Measurements from ENCODE around the gene CRACR2A. TPM values are rescaled to one million over a fixed set of nuclear protein-coding genes. Genes with fewer than 3 reads are reported as not detected.
A peak's percentile ranks its signal among the peaks of the same experiment; 100 is the strongest.

CRACR2A gene
- total and polyA plus RNA-seq, 3 donors from 2014 or later: 3.1 to 5.0 (median 4.0) TPM

GRCh38 chr12:3753544-3754284, 805 bp upstream of the CRACR2A start:
- Histone ChIP-seq H3K36me3 (ENCODE audit: low read depth, missing control alignments) (no peaks in the 10 kb centered on the region), H3K9me3 (no peaks in the 10 kb centered on the region), H3K27ac (peak overlapping the region; percentile 61 to 90), H3K4me3 (peak overlapping the region; percentile 58 to 73), H3K4me1 (peaks cover 25% of the 10 kb centered on the region), H3K27me3 (no peaks in the 10 kb centered on the region)
- TF ChIP-seq POLR2A (IDR thresholded peaks at IDR 0.05) (no peak), CTCF (IDR thresholded peaks at IDR 0.05) (no peak)
- DNase-seq: peak; percentile 51
- 24 to 36% methylated on average over 9 of the region's 9 CpGs for WGBS, 2 donors
- intact Hi-C loops (cut with DNase I; ENCODE audit: low total_unique reads): no loop called here

GRCh38 chr12:3752096-3752709, 706 bp downstream of the CRACR2A start:
- no peak for TF ChIP-seq CTCF (IDR thresholded peaks at IDR 0.05)
- TF ChIP-seq POLR2A (IDR thresholded peaks at IDR 0.05): no peak
- no peaks in the 10 kb centered on the region for H3K27me3 ChIP-seq
- no peaks in the 10 kb centered on the region for H3K36me3 ChIP-seq (ENCODE audit: low read depth, missing control alignments)
- peak; percentile 33 for DNase-seq
- peaks cover 22% of the 10 kb centered on the region for H3K4me1 ChIP-seq
- WGBS, 2 donors: 18 to 19% methylated on average over 10 to 18 of the region's 18 CpGs
- peak overlapping the region in 1 of 2 donors; percentile 90 for H3K27ac ChIP-seq
- peak overlapping the region; percentile 58 to 73 for H3K4me3 ChIP-seq
- H3K9me3 ChIP-seq: no peaks in the 10 kb centered on the region
- intact Hi-C loops (cut with DNase I; ENCODE audit: low total_unique reads): no loop called here

GRCh38 chr12:3751151-3752095, 1.5 kb downstream of the CRACR2A start:
- 89 to 95% methylated on average over 15 of the region's 15 CpGs for WGBS, 2 donors
- H3K27me3 ChIP-seq: no peaks in the 10 kb centered on the region
- TF ChIP-seq POLR2A (IDR thresholded peaks at IDR 0.05): no peak
- TF ChIP-seq CTCF (IDR thresholded peaks at IDR 0.05): no peak
- DNase-seq: no peak
- intact Hi-C loops (cut with DNase I; ENCODE audit: low total_unique reads): no loop called here
- H3K4me3 ChIP-seq: no peak overlapping the region
- H3K27ac ChIP-seq: no peak overlapping the region
- H3K9me3 ChIP-seq: no peaks in the 10 kb centered on the region
- no peaks in the 10 kb centered on the region for H3K36me3 ChIP-seq (ENCODE audit: low read depth, missing control alignments)
- peaks cover 20% of the 10 kb centered on the region for H3K4me1 ChIP-seq

- no peak overlapping the region for H3K4me3 ChIP-seq
- no peaks in the 10 kb centered on the region for H3K27me3 ChIP-seq
- WGBS, 2 donors: 93% methylated on average over 3 of the region's 4 CpGs
- no peaks in the 10 kb centered on the region for H3K36me3 ChIP-seq (ENCODE audit: low read depth, missing control alignments)
- no peak for TF ChIP-seq CTCF (IDR thresholded peaks at IDR 0.05)
- no peaks in the 10 kb centered on the region for H3K9me3 ChIP-seq
- no peak overlapping the region for H3K27ac ChIP-seq
- peaks cover 20% of the 10 kb centered on the region for H3K4me1 ChIP-seq
- intact Hi-C loops (cut with DNase I; ENCODE audit: low total_unique reads): no loop called here
- no peak for DNase-seq
These were observed 2.3 kb downstream of the CRACR2A start for GRCh38 chr12:3750616-3751015.
